Right atrium auricular region (tissue), 2 donors: ENCODE results near the gene NDNF. TPM values are rescaled to one million over a fixed set of nuclear protein-coding genes. Genes with fewer than 3 reads are reported as not detected.

Experiments
- DNase-seq: peaks from one replicate; pipeline ENCODE4 v3.0.0-alpha.2; 2019; ENCODE audit warnings: low spot score
- H3K27ac ChIP-seq, 2 donors: fragments of 200-600 bp; sonication (generic); 1 replicate in 1 of 2; 2 replicates in 1 of 2; pipeline ENCODE4 v1.5.1; 2016 to 2019
- H3K27me3 ChIP-seq, 2 donors: fragments of 200-600 bp; sonication (generic); one replicate each; pipeline versions ENCODE4 v1.5.1 to v1.6.0; 2017 to 2019
- H3K36me3 ChIP-seq: fragments of 200-600 bp; sonication (generic); one replicate; pipeline ENCODE4 v1.5.1; 2016
- H3K4me1 ChIP-seq, 2 donors: fragments of 200-600 bp; sonication (generic); one replicate each; pipeline versions ENCODE4 v1.5.1 to v1.6.0; 2017 to 2019
- H3K4me3 ChIP-seq, 2 donors: fragments of 200-600 bp; sonication (generic); 1 replicate in 1 of 2; 2 replicates in 1 of 2; pipeline ENCODE4 v1.5.1; 2017 to 2019; ENCODE audit warnings: mild to moderate bottlenecking in 1 of 2, moderate library complexity in 1 of 2
- H3K9me3 ChIP-seq, 2 donors: fragments of 200-600 bp; sonication (generic); one replicate each; pipeline ENCODE4 v1.5.1; 2019
- CTCF ChIP-seq, 2 donors: fragments of 200-600 bp; sonication (generic); IDR thresholded peaks; one replicate each; pipeline ENCODE4 v1.5.1; 2019; ENCODE audit warnings: antibody characterized with exemption in 2 of 2
- total RNA-seq, 2 donors: library from RNA; depleted of rRNA; stranded (reverse); fragments of >200 nt; gene quantifications; one replicate each; pipeline ENCODE4 v1.1.0, GENCODE V29; 2016

Gene NDNF
- total RNA-seq = 1 to 10 TPM in 1 of 2 donors, under 1 TPM in 1; 0.51 to 5.4 TPM

- DNase-seq = no peak
- peaks cover 0 to 20% of the 10 kb centered on the region in 2 donors for H3K4me1 ChIP-seq
- no peak for TF ChIP-seq CTCF (IDR thresholded peaks at IDR 0.05)
- H3K27me3 ChIP-seq = no peaks in the 10 kb centered on the region
- peak within 1 kb of the TSS; percentile 50 to 66 for H3K4me3 ChIP-seq
- no peaks in the 10 kb centered on the region for H3K36me3 ChIP-seq
- peak within 1 kb of the TSS; percentile 58 to 66 for H3K27ac ChIP-seq
- no peaks in the 10 kb centered on the region for H3K9me3 ChIP-seq
Observed at GRCh38 chr4:121072224-121073003, at the start of gene NDNF. Gene NDNF, minus strand, starts transcription at chr4:121072535. Its CDS starts 26,698 bp downstream, at chr4:121045837.

GRCh38 chr4:121119715-121120114 is 47.4 kb upstream of the NDNF start:
- Histone ChIP-seq H3K27ac (no peak overlapping the region), H3K27me3 (no peaks in the 10 kb centered on the region), H3K9me3 (no peaks in the 10 kb centered on the region), H3K36me3 (no peaks in the 10 kb centered on the region), H3K4me1 (no peaks in the 10 kb centered on the region), H3K4me3 (no peak overlapping the region)
- no peak for TF ChIP-seq CTCF (IDR thresholded peaks at IDR 0.05)
- no peak for DNase-seq

- no peak for TF ChIP-seq CTCF (IDR thresholded peaks at IDR 0.05)
Observed at GRCh38 chr4:121118344-121118743, 46.0 kb upstream of the NDNF start.

GRCh38 chr4:121114756-121115155 is 42.4 kb upstream of the NDNF start:
- H3K36me3 ChIP-seq = no peaks in the 10 kb centered on the region
- no peaks in the 10 kb centered on the region for H3K27me3 ChIP-seq
- no peaks in the 10 kb centered on the region for H3K4me1 ChIP-seq
- H3K27ac ChIP-seq = no peak overlapping the region
- no peaks in the 10 kb centered on the region for H3K9me3 ChIP-seq
- TF ChIP-seq CTCF (IDR thresholded peaks at IDR 0.05) = no peak
- no peak for DNase-seq
- no peak overlapping the region for H3K4me3 ChIP-seq

More at GRCh38 chr4:121118344-121118743, 46.0 kb upstream of the NDNF start:
- DNase-seq = no peak
- Histone ChIP-seq H3K36me3 (no peaks in the 10 kb centered on the region), H3K4me1 (no peaks in the 10 kb centered on the region), H3K27me3 (no peaks in the 10 kb centered on the region), H3K4me3 (no peak overlapping the region), H3K9me3 (no peaks in the 10 kb centered on the region), H3K27ac (no peak overlapping the region)

GRCh38 chr4:121112530-121112929 is 40.2 kb upstream of the NDNF start:
- peak in 1 of 2 donors; percentile 57 for TF ChIP-seq CTCF (IDR thresholded peaks at IDR 0.05)
- H3K4me1 ChIP-seq = no peaks in the 10 kb centered on the region
- no peak overlapping the region for H3K4me3 ChIP-seq
- H3K27me3 ChIP-seq = no peaks in the 10 kb centered on the region
- DNase-seq = no peak
- H3K36me3 ChIP-seq = no peaks in the 10 kb centered on the region
- H3K27ac ChIP-seq = no peak overlapping the region
- H3K9me3 ChIP-seq = no peaks in the 10 kb centered on the region
